NCI-H345 (cell line): ENCODE results near the gene LAMA3.

Experiments used
- DNase-seq: peaks from one replicate; lab custom pipeline; 2025; lab: John Stamatoyannopoulos, UW

Gene LAMA3

DNA sequence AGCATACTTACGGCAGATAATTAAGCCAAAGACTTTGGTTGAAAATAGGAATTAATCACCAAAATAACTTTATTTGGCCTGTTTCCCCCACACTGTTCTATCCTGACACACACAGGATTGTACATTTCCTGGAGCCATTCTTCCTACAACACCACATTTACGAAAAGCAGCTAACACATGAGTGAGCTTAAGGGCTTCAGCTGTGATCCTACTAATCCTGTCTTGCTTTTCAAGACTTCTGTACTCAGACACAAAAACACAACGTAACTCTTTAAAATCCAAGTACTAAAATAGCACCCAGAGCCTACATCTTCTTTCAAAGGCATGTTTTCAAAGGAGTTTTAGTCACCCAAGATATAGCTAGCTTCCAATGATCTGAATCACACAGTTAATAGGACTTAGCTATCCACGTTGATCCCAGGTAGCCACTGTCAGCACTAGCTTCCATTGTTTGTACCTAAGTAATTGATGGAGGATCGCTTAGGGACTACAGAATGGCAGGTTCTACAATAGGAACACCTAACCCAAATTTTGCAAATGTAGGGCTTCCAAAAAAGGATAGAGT is 282.5 kb downstream of the LAMA3 start:
- DNase-seq, result no peak

DNA sequence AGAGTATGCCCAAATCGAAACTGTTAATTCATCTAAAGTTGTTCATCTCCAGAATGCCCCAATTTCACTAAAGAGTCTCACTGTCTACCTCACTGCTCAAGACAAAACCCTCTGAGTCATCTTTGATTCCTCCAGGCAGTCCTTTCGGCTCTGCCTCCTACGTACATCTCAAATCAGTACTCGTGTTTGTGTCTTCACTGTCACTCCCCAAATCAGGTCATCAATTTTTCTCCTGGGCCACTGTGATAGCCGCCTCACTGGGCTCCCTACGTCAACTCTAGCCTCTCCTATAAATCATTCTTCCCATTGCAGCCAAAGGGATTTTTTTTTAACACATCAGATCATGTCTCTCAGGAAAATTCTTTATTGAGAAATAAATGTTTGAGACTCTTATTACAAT is 283.2 kb downstream of the LAMA3 start:
- no peak for DNase-seq

DNA sequence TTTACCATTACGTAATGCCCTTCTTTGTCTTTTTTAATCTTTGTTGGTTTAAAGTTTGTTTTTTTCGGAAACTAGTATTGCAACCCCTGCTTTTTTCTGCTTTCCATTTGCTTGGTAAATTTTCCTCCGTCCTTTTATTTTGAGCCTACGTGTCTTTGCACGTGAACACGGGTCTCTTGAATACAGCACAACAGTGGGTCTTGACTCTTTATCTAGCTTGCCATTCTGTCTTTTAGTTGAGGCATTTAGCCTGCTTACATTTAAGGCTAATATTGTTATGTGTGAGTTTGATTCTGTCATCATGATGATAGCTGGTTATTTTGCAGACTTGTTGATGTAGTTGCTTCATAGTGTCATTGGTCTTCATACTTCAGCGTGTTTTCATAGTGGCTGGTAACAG is 287.9 kb downstream of the LAMA3 start:
- no peak for DNase-seq

GRCh38 chr18:23977719-23978483 is 288.6 kb downstream of the LAMA3 start:
- DNase-seq, result no peak

DNA sequence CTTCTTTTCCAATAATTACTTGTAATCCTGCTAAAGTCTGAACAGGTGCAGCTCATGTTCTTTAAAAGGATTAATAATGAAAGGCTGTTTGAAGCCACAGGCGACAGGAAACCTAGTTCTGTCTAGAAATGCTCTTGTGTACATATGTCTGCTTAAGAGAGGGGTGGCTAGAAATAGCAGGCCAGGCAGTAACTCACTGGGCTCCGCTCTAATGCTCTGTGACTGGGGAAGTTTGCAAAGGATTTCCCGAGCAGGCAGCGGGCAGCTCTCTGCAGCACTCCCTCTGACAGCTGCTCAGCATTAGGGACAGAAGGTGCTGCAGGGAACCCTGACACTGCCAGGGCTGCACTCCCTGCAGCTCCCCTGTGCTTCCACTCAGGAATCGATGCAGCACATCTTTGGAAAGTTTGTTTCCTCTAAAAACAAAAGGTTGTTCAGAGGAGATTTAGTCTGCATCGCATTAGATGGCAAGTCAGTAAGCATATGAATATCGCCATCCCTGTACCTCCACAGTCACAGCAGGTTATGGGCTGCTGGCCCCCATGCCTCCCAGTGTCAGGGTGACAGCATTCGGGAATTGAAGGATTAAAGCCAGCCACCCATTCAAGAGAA is 292.2 kb downstream of the LAMA3 start:
- no peak for DNase-seq

DNA sequence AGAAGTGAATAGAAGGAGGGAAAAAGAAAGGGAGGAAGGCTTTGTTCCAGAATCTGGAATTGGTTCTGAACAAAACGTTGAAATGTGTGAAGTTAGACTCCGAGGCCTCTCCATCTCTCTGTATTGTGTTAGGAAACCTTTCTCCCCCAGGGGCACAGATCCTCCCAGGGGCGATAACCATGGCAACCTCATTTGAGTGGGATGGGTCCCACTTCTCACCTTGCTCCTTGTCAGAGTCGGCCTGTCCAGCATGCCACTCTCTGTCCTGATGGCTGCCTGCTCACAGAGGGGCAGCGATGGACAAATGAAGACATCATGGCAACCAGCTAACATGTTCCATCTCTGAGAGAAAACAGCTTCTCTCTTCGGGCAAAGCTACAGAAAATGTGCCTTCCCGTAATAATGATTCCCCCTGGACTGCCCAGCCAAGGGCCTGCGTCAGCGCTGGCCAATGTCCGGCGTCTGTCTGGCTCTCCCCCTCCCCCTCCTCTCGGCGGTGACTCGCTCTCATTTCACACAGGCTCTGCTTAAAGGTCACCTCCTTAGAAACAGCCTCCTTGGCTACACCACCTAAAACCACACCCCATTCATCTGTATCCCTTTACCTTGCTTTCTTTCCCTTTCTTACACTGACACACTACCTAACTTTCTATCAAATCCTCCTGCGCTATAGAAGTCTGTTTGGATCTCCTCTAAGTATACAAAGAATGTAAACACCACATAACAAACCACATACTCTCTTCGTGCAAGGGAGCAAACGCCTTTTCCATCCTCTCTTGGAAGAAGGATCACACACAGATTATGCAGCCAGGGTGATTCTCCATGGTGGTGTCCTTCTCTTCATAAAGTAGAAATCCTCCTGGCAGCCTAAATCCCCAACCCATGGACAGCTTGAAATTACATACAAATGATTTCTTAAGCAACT is 293.2 kb downstream of the LAMA3 start:
- DNase-seq, result no peak

GRCh38 chr18:23983112-23983511 is 293.9 kb downstream of the LAMA3 start:
- DNase-seq, result no peak

DNA sequence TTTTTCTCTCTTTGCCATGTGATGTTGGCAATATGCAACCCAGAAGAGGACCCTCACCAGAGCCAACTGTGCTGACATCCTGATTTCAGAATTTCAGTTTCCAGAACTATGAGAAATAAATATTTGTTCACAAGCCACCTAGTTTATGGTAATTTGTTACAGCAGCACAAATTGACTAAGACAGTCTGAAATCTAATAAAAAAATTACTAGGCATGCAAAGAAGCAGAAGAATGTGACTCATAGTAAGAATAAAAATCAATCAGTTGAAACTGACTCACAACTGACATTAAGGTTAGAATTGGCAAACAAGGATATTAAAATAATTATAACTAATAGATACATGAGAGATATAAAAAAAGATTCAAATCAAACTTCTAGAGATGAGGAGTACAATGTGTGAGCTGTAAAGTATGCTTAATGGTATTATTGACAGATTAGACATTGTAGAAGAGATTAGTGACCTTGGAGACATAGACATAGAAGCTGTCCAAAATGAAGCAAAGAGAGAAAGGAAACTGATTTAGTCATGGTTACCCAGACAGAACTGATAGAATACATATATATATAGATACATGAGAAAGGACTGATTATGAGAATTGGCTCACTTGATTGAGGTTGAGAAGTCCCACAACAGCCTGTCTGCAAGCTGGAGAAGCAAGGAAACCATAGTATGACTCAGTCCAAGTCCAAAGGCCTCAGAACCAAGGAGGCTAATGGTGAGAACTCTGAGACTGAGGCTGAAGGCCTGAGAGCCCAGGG is 297.5 kb downstream of the LAMA3 start:
- no peak for DNase-seq

DNA sequence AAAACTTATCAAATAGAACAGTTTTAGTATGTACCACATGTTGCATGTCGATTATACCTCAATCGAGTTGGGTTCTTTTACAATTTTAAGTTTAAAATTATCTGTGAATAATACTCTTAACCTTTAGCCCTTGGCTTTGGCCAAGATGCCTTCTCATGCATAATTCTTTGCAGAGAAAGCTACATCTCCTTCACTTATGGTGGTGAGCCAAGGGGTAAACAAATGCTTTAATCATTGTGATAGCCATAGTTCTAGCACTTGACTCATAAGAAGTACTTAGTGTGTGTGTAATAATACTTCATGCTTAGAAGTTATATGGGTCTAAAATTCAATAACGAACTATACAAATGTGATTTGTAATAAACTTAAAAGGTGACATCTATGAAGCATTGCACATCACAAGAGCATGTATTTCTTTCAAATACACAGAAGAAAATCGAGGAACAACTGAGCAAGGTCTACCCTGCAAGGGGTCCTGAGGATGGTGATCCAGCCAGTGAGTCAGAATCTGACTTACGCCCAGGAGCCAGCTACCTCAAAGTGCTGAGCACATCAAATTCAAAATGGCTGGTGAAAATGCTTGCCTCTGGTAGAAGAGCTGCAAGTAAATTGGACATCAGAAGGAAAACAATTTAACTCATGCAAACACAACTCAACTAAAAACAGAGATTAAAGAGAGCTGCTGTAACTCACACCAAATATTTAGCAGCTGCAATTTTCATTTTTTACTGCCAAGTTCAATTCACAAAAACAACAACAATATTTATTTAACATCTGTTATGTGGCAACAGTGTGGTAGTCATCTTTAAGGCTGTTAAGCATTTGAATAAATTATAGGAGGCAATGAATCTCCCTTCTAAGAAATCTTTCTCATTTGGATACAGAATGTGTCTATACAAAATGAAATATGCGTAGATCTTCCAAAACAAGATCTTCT is 301.5 kb downstream of the LAMA3 start:
- DNase-seq, result no peak

- no peak for DNase-seq
Observed at GRCh38 chr18:23992089-23992940, 303.1 kb downstream of the LAMA3 start.

- DNase-seq, result no peak
Observed at GRCh38 chr18:23992941-23993280, 303.7 kb downstream of the LAMA3 start.

DNA sequence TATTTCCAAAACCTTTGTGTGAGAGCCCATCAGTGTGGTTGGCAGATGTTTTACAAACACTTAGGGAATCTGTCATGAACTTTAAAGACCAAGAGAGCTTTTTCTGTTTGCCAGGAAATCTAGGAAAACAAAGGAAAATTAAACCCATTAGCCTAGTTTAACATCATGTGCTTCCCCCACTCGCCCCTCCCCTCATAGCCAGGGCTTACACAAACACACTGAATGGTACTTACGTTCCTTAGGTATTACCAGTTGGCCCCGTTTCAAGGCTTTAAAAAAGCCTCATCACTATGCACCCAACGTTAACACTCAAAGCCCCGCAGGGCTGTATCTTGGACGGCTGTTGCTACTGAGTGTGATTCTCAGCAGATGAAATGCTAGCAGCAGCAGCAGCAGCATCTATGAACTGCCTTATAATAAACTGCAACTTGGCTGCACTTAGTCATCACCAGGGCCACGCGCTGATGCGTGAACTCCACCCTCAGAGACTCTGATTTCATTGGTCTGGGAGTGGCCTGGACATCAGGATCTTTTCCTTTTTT is 305.2 kb downstream of the LAMA3 start:
- peak; percentile 97 for DNase-seq

- DNase-seq, result no peak
Observed at GRCh38 chr18:23995180-23995579, 305.9 kb downstream of the LAMA3 start.

DNA sequence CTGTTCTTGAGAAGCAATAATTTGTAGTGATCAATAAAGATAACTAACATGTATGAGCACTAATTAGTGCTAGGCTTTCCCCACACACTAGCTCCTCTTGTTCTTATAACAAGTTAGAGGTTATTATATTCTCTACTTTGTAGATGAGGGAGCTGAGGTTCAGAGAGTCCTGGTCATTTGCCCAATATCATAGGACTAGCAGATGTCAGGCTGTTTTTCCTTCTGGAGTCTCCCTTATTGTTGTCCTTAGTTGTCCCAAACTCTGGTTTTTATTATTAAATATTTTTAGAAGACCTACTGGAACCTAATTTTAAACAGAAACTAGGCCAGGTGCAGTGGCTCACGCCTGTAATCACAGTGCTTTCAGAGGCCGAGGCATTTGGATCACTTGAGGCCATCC is 308.8 kb downstream of the LAMA3 start:
- no peak for DNase-seq

DNA sequence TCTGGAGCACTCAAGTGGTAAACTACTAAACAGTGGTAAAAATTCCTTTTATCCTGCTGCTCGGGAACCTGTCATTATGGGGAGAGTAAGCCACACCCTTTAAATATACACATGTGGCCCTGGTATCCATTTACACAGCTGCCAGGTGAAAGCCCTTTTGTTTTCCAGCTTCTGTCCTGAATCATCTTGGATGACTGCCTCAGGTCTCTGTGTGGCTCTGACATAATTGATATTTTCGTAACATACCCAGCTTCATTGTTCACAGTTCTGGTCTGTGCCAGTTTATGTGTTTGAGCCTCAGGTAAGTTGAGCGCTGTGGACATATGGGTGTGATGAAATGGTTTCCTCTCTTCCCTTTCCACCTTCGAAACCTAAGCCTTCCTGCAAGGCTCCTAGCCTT is 309.6 kb downstream of the LAMA3 start:
- peak; percentile 97 for DNase-seq

DNA sequence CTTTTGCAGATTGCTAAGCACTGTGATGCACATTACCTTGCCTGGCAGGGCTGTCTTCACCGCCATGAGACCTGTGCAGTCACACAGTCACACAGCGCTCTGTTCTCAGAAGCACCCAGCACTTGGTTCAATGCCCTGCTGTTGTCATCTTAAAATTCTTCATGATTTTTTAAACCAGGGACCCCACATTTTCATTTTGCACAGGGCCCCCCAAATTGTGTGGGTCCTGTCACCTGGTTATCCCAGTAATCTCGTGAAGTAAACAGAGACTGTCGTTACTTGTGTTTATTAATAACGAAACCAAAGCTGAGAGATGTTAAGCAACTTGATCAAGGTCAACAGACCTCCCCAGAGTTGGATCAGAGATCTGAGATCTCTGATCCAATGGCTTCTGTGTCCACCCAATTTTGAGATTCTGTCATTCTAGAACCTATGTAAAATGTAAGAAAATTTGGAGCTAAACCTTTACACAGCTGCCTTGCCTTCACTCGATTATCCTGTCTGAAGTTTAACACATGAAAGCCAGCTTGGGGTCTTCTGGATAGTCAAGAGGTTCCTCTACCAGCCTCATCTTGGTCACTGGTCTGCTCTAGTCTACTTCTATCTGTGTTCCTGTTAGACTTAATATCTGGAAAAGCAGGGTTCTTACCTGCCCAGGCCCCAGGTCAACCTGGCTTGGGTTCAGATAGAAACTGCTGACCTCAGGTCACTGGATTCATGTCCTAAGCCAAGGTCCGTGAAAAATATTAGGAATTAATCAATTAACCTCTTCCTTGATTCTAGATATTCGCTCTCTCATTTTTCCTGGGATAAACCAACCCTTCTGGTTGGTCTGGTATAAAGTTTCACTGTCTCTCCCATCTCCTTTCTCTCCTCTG is 311.6 kb downstream of the LAMA3 start:
- no peak for DNase-seq

GRCh38 chr18:24002479-24002878 is 313.2 kb downstream of the LAMA3 start:
- DNase-seq, result no peak

GRCh38 chr18:24003288-24003687 is 314.0 kb downstream of the LAMA3 start:
- DNase-seq, result no peak
